ENCODE measurements around the gene TMTC2.

TMTC2 gene

DNA sequence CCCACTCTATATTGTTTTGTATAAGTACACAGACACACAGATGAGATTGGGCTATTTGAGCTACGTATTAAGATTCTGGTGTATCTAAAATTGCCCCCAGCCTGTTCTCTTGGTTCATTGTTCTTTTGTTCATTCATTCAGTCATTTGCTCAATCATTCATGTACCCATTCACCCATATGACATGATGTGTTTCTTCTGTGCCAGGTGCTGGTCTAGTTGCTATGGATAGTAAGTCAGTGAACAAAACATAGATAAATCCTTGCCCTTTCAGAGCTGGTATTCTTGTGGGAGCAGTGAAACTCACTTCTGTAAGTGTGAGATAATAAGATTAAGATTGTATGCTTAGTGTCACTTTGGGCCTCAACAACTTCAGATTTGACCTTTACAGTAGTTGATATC, 191.3 kb downstream of the TMTC2 start:
- no peak overlapping the region for H3K27ac ChIP-seq
- TF ChIP-seq, protein P1, sequence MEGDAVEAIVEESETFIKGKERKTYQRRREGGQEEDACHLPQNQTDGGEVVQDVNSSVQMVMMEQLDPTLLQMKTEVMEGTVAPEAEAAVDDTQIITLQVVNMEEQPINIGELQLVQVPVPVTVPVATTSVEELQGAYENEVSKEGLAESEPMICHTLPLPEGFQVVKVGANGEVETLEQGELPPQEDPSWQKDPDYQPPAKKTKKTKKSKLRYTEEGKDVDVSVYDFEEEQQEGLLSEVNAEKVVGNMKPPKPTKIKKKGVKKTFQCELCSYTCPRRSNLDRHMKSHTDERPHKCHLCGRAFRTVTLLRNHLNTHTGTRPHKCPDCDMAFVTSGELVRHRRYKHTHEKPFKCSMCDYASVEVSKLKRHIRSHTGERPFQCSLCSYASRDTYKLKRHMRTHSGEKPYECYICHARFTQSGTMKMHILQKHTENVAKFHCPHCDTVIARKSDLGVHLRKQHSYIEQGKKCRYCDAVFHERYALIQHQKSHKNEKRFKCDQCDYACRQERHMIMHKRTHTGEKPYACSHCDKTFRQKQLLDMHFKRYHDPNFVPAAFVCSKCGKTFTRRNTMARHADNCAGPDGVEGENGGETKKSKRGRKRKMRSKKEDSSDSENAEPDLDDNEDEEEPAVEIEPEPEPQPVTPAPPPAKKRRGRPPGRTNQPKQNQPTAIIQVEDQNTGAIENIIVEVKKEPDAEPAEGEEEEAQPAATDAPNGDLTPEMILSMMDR (IDR thresholded peaks at IDR 0.05; ENCODE audit: low read depth, low read length): no peak
- no peak for DNase-seq
- no peak overlapping the region for H3K4me3 ChIP-seq (ENCODE audit: low read depth, low read length)
- no peaks in the 10 kb centered on the region for H3K9me3 ChIP-seq (ENCODE audit: severe bottlenecking)
- no peaks in the 10 kb centered on the region for H3K27me3 ChIP-seq (ENCODE audit: insufficient read depth, low read depth, severe bottlenecking)
- no peaks in the 10 kb centered on the region for H3K36me3 ChIP-seq

DNA sequence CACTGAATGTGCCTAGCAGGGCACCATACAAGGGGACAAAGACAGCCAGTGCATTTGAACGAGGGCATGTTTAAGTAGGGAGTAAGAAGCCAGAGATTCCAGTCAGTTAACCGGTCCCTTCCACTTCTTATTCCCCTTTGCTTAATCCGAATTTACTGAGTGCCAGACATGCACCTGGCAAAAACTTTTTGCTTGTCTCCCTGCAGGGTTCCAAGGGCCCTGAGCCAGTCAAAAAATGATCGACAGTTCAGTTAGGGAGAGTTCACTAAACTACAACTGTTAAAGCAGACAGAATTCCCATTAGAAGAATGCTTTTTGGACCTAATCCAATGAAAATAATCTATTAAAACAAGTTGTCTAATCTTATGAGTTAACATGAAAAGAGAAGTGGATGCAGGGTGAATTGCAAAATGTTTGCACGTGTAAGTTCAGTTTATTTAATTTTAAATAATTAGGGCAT, 193.8 kb downstream of the TMTC2 start:
- H3K27me3 ChIP-seq (ENCODE audit: insufficient read depth, low read depth, severe bottlenecking): no peaks in the 10 kb centered on the region
- no peaks in the 10 kb centered on the region for H3K9me3 ChIP-seq (ENCODE audit: severe bottlenecking)
- DNase-seq: no peak
- TF ChIP-seq, protein P1 (IDR thresholded peaks at IDR 0.05; ENCODE audit: low read depth, low read length): no peak
- no peak overlapping the region for H3K4me3 ChIP-seq (ENCODE audit: low read depth, low read length)
- no peak overlapping the region for H3K27ac ChIP-seq
- H3K36me3 ChIP-seq: no peaks in the 10 kb centered on the region

DNA sequence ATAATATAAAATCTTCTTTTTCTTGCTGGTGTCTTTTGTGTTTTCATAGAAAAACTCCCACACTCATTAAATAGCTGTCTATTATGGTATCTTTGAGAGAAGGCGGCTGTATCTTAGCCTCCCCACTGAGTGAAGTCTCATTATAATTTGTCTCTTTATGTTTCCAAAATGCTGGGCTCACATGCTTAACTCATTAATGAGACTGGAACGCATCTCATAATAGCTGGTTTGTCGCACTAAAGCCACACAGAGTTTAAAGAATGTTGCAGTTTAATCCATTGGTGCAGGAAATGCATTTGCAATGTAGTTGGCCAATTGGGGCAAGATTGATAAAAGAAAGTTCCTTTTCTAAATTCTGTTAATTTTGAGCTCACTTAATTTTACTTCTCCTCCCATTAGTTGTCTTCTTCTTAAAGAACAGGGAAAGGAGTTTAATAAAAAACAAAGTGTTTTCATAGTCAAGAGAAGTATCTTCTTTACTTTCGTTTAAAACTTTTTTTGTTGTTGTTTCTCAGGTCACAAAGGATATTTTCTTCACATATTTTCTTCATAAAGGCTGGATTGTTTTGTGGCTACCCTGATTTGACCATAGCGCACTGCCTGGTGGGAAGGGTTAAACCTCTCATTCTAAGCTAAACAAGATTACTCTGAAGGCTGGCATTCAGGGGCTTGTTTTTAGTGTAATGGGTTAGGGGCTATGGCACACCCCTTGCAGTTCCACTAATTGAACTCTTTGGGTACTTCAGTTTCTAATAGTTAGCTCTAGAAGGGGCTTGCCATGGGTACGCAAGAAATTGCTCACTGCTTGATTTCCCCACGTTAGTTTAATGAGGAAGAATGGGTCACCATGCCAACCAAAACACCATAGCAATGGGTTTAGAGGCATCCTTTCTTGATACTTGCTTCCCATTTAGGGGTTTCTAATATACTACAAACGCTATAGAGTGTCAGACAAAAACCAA, 197.0 kb downstream of the TMTC2 start:
- DNase-seq: no peak
- TF ChIP-seq, protein P1 (IDR thresholded peaks at IDR 0.05; ENCODE audit: low read depth, low read length): no peak
- Histone ChIP-seq H3K27me3 (ENCODE audit: insufficient read depth, low read depth, severe bottlenecking) (no peaks in the 10 kb centered on the region), H3K27ac (no peak overlapping the region), H3K4me3 (ENCODE audit: low read depth, low read length) (no peak overlapping the region), H3K9me3 (ENCODE audit: severe bottlenecking) (no peaks in the 10 kb centered on the region), H3K36me3 (no peaks in the 10 kb centered on the region)

DNA sequence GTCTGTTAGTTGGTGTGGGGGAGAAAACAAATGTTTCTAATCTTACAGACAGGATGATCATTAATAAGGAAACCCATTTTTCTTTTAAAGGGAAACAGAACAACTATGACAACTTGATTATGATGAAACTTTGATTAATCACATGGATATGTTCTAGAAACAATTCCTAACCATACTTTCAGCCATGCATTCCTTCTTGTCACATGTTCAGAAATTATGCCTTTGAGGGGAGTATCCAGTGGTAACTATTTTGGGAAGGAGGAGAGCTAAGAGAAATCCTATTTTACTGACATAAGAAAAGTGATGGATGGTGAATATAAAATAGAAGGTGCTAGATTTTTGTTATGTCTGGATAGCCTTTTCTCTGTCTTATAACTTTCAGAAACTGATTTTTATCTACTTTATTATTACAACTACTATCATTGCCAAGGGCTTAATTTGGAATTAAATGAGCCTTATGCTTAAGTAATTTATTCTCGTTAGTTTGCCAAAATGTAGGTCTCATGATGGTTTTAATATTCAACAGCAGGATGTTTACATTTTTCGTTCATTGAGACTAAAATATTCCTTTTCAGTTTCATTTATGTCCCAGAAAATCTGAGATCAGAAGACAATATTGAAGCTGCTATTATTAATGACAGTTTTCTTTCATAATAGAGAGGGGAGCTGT, 200.1 kb downstream of the TMTC2 start:
- Histone ChIP-seq H3K4me3 (ENCODE audit: low read depth, low read length) (no peak overlapping the region), H3K36me3 (no peaks in the 10 kb centered on the region)
- DNase-seq: no peak

DNA sequence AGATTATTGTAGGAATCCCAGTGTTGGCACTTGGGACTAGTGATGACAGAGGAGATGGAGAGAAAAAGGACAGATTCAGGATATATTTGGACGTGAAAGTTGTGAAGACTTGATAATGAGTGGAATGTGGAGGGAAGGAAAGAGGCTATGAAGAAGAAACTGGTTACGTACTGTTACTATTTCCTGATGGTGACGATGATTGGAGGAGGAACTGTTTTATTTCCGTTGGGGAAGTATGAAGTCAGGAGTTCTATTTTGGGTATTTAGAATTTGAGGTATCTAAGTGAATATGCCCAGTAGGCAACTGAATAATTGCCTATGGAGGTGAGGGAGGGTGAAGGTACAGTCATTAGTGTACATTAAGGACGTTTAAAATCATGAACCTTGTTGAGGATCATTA, 207.2 kb downstream of the TMTC2 start:
- Histone ChIP-seq H3K27me3 (ENCODE audit: insufficient read depth, low read depth, severe bottlenecking) (no peaks in the 10 kb centered on the region), H3K27ac (no peak overlapping the region), H3K4me3 (ENCODE audit: low read depth, low read length) (no peak overlapping the region), H3K36me3 (no peaks in the 10 kb centered on the region), H3K9me3 (ENCODE audit: severe bottlenecking) (no peaks in the 10 kb centered on the region)
- DNase-seq: no peak
- TF ChIP-seq, protein P1 (IDR thresholded peaks at IDR 0.05; ENCODE audit: low read depth, low read length): no peak

More for the DNA sequence above, 200.1 kb downstream of the TMTC2 start:
- H3K9me3 ChIP-seq (ENCODE audit: severe bottlenecking): no peaks in the 10 kb centered on the region
- no peaks in the 10 kb centered on the region for H3K27me3 ChIP-seq (ENCODE audit: insufficient read depth, low read depth, severe bottlenecking)
- TF ChIP-seq, protein P1 (IDR thresholded peaks at IDR 0.05; ENCODE audit: low read depth, low read length): no peak
- H3K27ac ChIP-seq: no peak overlapping the region

All from WERI-Rb-1 (cell line).